ENCODE data around the gene VCL. TPM values are rescaled to one million over a fixed set of nuclear protein-coding genes. Genes with fewer than 3 reads are reported as not detected.

The VCL gene
- total and polyA plus RNA-seq, 9 of the 15 experiments (the other 6 are each of a cell fraction or from before 2014, with no cell fraction given), result 29.8 to 186 (median 76.4) TPM

- no peak for TF ChIP-seq ZNF280B (CRISPR knock-in tag; IDR thresholded peaks at IDR 0.05)
- peak; percentile 8; the same call in 1 of the 2 replicates for TF ChIP-seq KLF16 (IDR thresholded peaks at IDR 0.05)
- TF ChIP-seq HIVEP1 (CRISPR knock-in tag; IDR thresholded peaks at IDR 0.05), result no peak
- TF ChIP-seq ZBTB43 (CRISPR knock-in tag; IDR thresholded peaks at IDR 0.05), result no peak
- TF ChIP-seq ZBTB8A (IDR thresholded peaks at IDR 0.05; ENCODE audit: partially characterized antibody), result no peak
- TF ChIP-seq RFX5 (IDR thresholded peaks at IDR 0.05; ENCODE audit: low read depth, low read length), result no peak
- no peak for TF ChIP-seq PHTF2 (CRISPR knock-in tag; IDR thresholded peaks at IDR 0.05)
- no peak for TF ChIP-seq CEBPB (tag; IDR thresholded peaks at IDR 0.05)
- TF ChIP-seq NBN (IDR thresholded peaks at IDR 0.05; ENCODE audit: low read depth), result no peak
- TF ChIP-seq NFE2 (IDR thresholded peaks at IDR 0.05; ENCODE audit: low read depth), result peak; percentile 27; the same call in 1 of the 2 replicates
- TF ChIP-seq MCM3 (IDR thresholded peaks at IDR 0.05), result no peak
- TF ChIP-seq KDM4B (IDR thresholded peaks at IDR 0.05; ENCODE audit: borderline replicate concordance in 2 of 2, low read depth in 1 of 2), result no peak
- no peak for TF ChIP-seq HBP1 (CRISPR knock-in tag; IDR thresholded peaks at IDR 0.05)
- TF ChIP-seq HMG20B (CRISPR knock-in tag; IDR thresholded peaks at IDR 0.05), result no peak
- peak; percentile 70; the same call in 1 of the 2 replicates for TF ChIP-seq SOX6 (IDR thresholded peaks at IDR 0.05)
- TF ChIP-seq ZBTB26 (CRISPR knock-in tag; IDR thresholded peaks at IDR 0.05), result no peak
- TF ChIP-seq XRCC3 (IDR thresholded peaks at IDR 0.05), result no peak
- TF ChIP-seq ZEB2 (IDR thresholded peaks at IDR 0.05), result no peak
- 0 out of 2 replicates have a peak, but pooled peaks have one; percentile 31 for TF ChIP-seq FOSL1 (tag; conservative IDR thresholded peaks at IDR 0.05)
- no peak for TF ChIP-seq LEF1 (IDR thresholded peaks at IDR 0.05)
- TF ChIP-seq ZBTB9 (CRISPR knock-in tag; IDR thresholded peaks at IDR 0.05), result no peak
- no peak for TF ChIP-seq THRAP3 (IDR thresholded peaks at IDR 0.05; ENCODE audit: borderline replicate concordance)
- peak; percentile 40 for TF ChIP-seq CCNT2 (IDR thresholded peaks at IDR 0.05; ENCODE audit: borderline replicate concordance, extremely low read depth, insufficient read length, low read depth, low read length)
- no peak for TF ChIP-seq HSF4 (CRISPR knock-in tag; IDR thresholded peaks at IDR 0.05; ENCODE audit: borderline replicate concordance)
- TF ChIP-seq MAFF (IDR thresholded peaks at IDR 0.05; ENCODE audit: low read length), result no peak
Measured at GRCh38 chr10:73989594-73990150, 8.2 kb upstream of the VCL start (continued).

Measured in K562 (cell line).